Measurements from ENCODE around the gene CHAD.

- TF ChIP-seq CTCF (IDR thresholded peaks at IDR 0.05), result no peak
- no peak for TF ChIP-seq POLR2A (IDR thresholded peaks at IDR 0.05)
Observed at GRCh38 chr17:50487213-50488096, 18.8 kb upstream of the CHAD start.

Measured in body of pancreas (tissue), 4 donors.